WI38 (cell line): ENCODE data around the gene SARM1.

Experiments
- H3K4me3 ChIP-seq: 2 replicates; pipeline ENCODE4 v1.5.1; 2011; ENCODE audit warnings: low read depth, mild to moderate bottlenecking, control low read depth, low read length
- CTCF ChIP-seq: IDR thresholded peaks from 2 replicates; pipeline ENCODE4 v1.5.1; 2012; ENCODE audit warnings: low read depth, mild to moderate bottlenecking, control low read depth, low read length

The SARM1 gene

GRCh38 chr17:28348979-28349378, 22.5 kb upstream of the SARM1 start:
- no peak for TF ChIP-seq CTCF
- H3K4me3 ChIP-seq, result no peak overlapping the region

- no peak for TF ChIP-seq CTCF
- no peak overlapping the region for H3K4me3 ChIP-seq
Measured at GRCh38 chr17:28350271-28350670, 21.2 kb upstream of the SARM1 start.

- peak within 1 kb of the TSS; percentile 73 for H3K4me3 ChIP-seq
- TF ChIP-seq CTCF, result no peak
Measured at GRCh38 chr17:28357061-28357900, 14.2 kb upstream of the SARM1 start, which contains the start of gene POLDIP2. Gene POLDIP2 (minus strand): TSS chr17:28357527. CDS start chr17:28357448, 79 bp downstream.

GRCh38 chr17:28357901-28358197, 13.6 kb upstream of the SARM1 start:
- H3K4me3 ChIP-seq, result peak overlapping the region; percentile 73
- no peak for TF ChIP-seq CTCF

GRCh38 chr17:28363186-28363585, 8.3 kb upstream of the SARM1 start:
- no peak for TF ChIP-seq CTCF
- no peak overlapping the region for H3K4me3 ChIP-seq

GRCh38 chr17:28363776-28364650, 7.5 kb upstream of the SARM1 start:
- no peak overlapping the region for H3K4me3 ChIP-seq
- TF ChIP-seq CTCF, result no peak
